ENCODE measurements around the gene SEMA5B.

The SEMA5B gene

DNA sequence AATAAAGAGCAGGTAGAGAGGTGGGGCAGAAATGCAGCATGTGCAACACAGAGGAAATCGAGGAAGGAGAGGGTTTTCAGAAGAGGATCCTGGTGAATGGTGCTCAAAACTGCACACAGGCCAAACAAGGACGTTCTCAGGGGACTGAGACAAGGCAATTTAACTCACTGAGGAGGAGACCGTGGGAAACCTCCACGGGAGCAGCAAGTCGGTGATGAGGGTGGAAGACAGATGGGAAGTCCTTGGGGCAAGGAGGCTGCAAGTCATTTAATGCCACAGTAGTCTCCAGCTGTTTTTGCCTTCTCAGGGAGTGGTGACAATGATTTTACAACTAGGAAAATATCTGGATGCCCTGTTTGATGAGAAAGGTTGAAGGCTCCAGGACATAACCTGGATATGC is 27.8 kb upstream of the SEMA5B start:
- TF ChIP-seq, protein P1, sequence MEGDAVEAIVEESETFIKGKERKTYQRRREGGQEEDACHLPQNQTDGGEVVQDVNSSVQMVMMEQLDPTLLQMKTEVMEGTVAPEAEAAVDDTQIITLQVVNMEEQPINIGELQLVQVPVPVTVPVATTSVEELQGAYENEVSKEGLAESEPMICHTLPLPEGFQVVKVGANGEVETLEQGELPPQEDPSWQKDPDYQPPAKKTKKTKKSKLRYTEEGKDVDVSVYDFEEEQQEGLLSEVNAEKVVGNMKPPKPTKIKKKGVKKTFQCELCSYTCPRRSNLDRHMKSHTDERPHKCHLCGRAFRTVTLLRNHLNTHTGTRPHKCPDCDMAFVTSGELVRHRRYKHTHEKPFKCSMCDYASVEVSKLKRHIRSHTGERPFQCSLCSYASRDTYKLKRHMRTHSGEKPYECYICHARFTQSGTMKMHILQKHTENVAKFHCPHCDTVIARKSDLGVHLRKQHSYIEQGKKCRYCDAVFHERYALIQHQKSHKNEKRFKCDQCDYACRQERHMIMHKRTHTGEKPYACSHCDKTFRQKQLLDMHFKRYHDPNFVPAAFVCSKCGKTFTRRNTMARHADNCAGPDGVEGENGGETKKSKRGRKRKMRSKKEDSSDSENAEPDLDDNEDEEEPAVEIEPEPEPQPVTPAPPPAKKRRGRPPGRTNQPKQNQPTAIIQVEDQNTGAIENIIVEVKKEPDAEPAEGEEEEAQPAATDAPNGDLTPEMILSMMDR (IDR thresholded peaks at IDR 0.05; ENCODE audit: borderline replicate concordance, insufficient read depth, low read depth, low read length), result no peak
- no peak overlapping the region for H3K4me3 ChIP-seq (ENCODE audit: low read depth, low read length)

DNA sequence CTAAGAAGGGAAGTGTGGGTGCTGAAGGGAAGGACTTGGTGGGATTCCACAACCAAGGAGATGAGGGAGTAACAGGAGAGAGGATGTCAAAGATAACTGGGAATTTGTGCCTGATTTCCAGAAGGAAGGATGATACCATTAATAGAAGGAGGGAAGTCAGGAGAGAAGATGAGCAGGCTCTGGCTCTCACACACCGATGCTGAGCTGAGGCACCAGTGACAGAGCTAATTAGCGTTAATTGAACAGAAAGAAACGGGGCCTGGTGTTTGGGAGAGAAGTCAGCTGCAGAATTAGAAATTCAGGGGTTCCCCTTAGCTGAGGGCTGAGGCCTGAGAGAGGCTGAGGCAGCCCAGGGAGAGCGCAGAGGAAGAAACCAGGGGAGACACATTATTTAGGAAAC is 27.4 kb upstream of the SEMA5B start:
- TF ChIP-seq, protein P1 (IDR thresholded peaks at IDR 0.05; ENCODE audit: borderline replicate concordance, insufficient read depth, low read depth, low read length), result no peak
- no peak overlapping the region for H3K4me3 ChIP-seq (ENCODE audit: low read depth, low read length)

DNA sequence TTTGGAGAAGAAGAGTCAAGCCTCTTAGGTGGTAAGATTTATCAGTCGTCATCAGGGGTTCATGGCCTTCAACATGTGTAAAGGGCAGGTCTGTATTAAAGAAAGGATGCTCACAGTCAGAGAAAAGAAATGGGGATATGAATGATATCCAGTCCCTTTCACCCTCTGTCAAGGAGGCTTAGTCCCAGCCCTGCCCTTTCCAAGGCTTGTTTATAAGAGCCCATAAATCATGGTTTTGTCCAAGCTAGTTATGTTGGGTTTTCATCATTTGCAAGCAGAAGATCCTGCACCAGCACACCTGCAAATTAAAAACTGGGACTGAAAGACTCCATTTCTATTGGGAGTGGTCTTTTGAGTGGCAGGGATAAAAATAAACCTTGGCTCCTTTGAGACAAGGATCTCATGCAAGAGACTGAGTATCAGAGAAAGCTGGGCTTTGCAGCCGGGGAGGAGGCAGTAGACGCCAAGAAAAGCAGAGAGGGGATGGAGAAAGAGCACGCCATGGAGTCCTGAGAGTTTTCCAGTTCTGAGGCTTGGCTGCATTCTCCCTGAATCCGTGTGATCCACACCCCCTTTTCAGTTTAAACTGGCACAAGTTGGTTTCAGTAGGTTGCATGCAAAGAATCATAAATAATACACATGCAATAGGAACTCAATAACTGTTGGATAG is 26.7 kb upstream of the SEMA5B start:
- H3K4me3 ChIP-seq (ENCODE audit: low read depth, low read length), result no peak overlapping the region
- TF ChIP-seq, protein P1 (IDR thresholded peaks at IDR 0.05; ENCODE audit: borderline replicate concordance, insufficient read depth, low read depth, low read length), result no peak

DNA sequence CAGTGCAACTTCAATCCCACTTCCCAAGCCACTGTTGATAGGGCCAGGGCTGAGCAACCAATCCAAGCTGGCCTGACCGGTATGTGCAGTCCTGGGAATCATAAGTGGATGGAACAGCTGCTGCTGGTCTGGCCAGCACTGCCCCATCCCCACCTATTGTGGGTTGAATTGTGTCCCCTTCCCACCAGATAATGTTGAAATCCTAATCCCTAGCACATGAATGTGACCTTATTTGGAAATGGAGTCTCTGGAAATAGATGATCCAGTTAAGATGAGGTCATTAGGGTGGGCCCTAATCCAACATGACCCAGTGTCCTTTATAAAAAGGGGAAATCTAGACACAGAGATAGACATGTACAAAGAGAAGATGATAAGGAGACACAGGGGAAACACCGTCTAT is 25.5 kb upstream of the SEMA5B start:
- no peak overlapping the region for H3K4me3 ChIP-seq (ENCODE audit: low read depth, low read length)
- TF ChIP-seq, protein P1 (IDR thresholded peaks at IDR 0.05; ENCODE audit: borderline replicate concordance, insufficient read depth, low read depth, low read length), result no peak

DNA sequence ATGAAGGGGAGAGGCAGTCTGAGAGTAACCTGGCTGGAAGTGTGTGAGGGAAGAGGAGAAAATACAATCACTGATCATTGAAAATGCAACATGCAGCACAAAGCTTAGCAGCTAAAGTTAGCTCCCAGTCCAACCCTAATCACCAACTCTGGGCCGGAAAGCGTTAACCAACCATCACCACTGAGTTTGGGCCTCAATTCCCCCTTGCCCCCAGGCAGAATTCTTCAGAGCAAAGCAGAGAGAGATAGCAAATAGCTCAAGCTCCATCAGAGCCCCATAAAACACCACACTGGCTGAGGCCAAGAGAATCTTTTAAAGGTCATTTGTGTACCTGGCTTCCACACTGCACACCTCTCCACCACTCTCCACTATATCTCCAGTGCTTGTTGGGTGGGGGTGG is 23.1 kb upstream of the SEMA5B start:
- TF ChIP-seq, protein P1 (IDR thresholded peaks at IDR 0.05; ENCODE audit: borderline replicate concordance, insufficient read depth, low read depth, low read length), result no peak
- no peak overlapping the region for H3K4me3 ChIP-seq (ENCODE audit: low read depth, low read length)

DNA sequence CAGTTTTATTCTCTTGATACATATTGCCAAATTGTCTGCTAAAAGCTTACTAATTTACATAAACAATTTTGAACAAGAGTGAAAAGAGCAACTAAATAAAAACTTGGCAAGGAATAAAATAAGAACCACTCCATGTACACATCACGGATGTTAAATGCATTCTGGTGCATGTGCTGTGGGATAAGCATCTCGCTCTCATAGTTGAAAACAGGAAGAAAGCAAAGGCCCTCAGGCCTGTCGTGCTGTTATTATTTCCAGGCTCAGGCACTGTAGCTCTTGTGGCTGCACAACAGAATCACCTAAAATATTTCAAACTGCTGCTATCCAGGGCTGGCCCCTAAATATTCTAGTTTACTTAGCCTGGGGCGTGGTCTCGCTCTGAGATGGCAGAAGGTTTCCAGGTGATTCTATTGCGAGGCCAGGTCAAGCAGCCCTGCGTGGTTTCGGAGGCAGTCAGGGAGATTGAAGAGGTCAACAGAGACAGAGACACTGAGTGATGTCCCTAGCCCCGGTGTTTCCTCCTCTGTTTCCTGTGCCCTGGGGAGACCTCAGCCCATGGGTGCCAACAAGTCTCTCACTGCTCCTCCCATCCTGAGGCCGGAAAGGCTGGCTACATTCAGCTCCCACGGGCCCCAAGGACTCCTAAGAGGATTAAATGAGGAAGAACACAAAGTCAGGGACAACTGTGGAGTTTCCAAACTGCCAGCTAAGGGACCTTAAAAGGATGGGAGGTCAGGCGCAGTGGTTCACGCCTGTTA is 21.1 kb upstream of the SEMA5B start:
- H3K4me3 ChIP-seq (ENCODE audit: low read depth, low read length), result no peak overlapping the region
- TF ChIP-seq, protein P1 (IDR thresholded peaks at IDR 0.05; ENCODE audit: borderline replicate concordance, insufficient read depth, low read depth, low read length), result no peak

DNA sequence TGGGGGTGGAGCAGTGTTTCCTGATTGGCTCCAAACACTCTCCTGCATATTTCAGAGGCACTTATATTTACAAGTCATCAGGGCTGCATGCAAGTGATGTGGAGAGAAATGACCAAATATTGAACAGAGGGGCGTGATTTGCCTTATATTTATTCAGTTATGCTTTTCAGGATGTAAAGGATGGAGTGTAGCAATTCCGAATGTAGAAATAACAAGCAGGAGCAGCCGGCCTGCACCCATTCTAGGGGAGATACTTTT is 19.4 kb upstream of the SEMA5B start:
- TF ChIP-seq, protein P1 (IDR thresholded peaks at IDR 0.05; ENCODE audit: borderline replicate concordance, insufficient read depth, low read depth, low read length), result no peak
- H3K4me3 ChIP-seq (ENCODE audit: low read depth, low read length), result no peak overlapping the region
